Measurements from ENCODE around the gene QRICH1. TPM values are rescaled to one million over a fixed set of nuclear protein-coding genes. Genes with fewer than 3 reads are reported as not detected.

The QRICH1 gene
- total and polyA plus RNA-seq, 2 of the 13 experiments (the other 11 are each of a cell fraction or from before 2014, with no cell fraction given): 52.6 to 102 TPM

- Histone ChIP-seq H3K36me3 (replicated peaks in 1 of 2; ENCODE audit: control insufficient read depth in 1 of 2, insufficient read depth in 2 of 2, low read length in 2 of 2) (no peaks in the 10 kb centered on the region), H3K27me3 (ENCODE audit: control insufficient read depth in 1 of 2, insufficient read depth in 2 of 2, low read length in 2 of 2) (no peaks in the 10 kb centered on the region), H3K4me3 (replicated peaks in 1 of 3; ENCODE audit: insufficient read depth in 1 of 3, low read depth in 2 of 3, low read length in 3 of 3) (no peak overlapping the region), H3K4me2 (ENCODE audit: low read depth, low read length) (peak overlapping the region; percentile 59), H3K4me1 (ENCODE audit: insufficient read depth, low read length) (peaks cover 74% of the 10 kb centered on the region), H3K79me2 (ENCODE audit: insufficient read depth, low read length) (no peaks in the 10 kb centered on the region), H3K27ac (ENCODE audit: extremely low read length, insufficient read depth, low read length) (no peak overlapping the region), H3K9ac (ENCODE audit: insufficient read depth, low read depth, low read length) (no peak overlapping the region), H2AFZ (ENCODE audit: low read length) (no peak overlapping the region), H3K9me3 (ENCODE audit: low read length) (no peaks in the 10 kb centered on the region), H4K20me1 (ENCODE audit: insufficient read depth, low read length) (no peaks in the 10 kb centered on the region)
- WGBS (ENCODE audit: low lambda C conversion rate): 45% methylated on average over 3 of the region's 8 CpGs
- POLR2A ChIA-PET: interaction anchor here (1.1 to 2.9 kb wide), 2 partner anchors 8 to 30 kb away, joined by 5 to 26 read pairs; partner anchors contain the start of genes IMPDH2 and WDR6
- ATAC-seq (peak; percentile 19; the same call in 2 of the 3 replicates), FAIRE-seq (no peak), DNase-seq (ENCODE audit: low spot score) (no peak)
- no TSS peak for BruUV-seq (replicated peaks)
- CTCF ChIA-PET (ENCODE audit: low intra/inter-chr PET ratio, low total read pairs): no interaction called here
- in situ Hi-C loops (cut with HindIII; ENCODE audit: extremely low pct_ligation_motif_present, low pct_unique_long_range_greater_than_20kb) (no loop called here), intact Hi-C loops (cut with micrococcal nuclease; ENCODE audit: unreplicated experiment) (no loop called here)
- TF ChIP-seq AHR (CRISPR knock-in tag; IDR thresholded peaks at IDR 0.05) (no peak), ONECUT2 (CRISPR knock-in tag; IDR thresholded peaks at IDR 0.05) (no peak), TCF7L2 (IDR thresholded peaks at IDR 0.05; ENCODE audit: low read depth, low read length) (no peak), BHLHE40 (IDR thresholded peaks at IDR 0.05; ENCODE audit: low read length) (no peak), ZBTB1 (CRISPR knock-in tag; IDR thresholded peaks at IDR 0.05; ENCODE audit: borderline replicate concordance) (no peak), NFKBIZ (CRISPR knock-in tag; IDR thresholded peaks at IDR 0.05) (no peak), ZFP91 (CRISPR knock-in tag; IDR thresholded peaks at IDR 0.05; ENCODE audit: borderline replicate concordance) (no peak), ZNF674 (CRISPR knock-in tag; IDR thresholded peaks at IDR 0.05; ENCODE audit: low read depth) (no peak), ZBTB8A (CRISPR knock-in tag; IDR thresholded peaks at IDR 0.05; ENCODE audit: borderline replicate concordance, low read depth) (no peak), FOXJ3 (CRISPR knock-in tag; IDR thresholded peaks at IDR 0.05; ENCODE audit: borderline replicate concordance) (no peak), MAFK (conservative IDR thresholded peaks at IDR 0.05 in 1 of 2, IDR thresholded peaks at IDR 0.05 in 1 of 2; ENCODE audit: low read length in 2 of 2) (peak; percentile 81 to 87), TCF7 (IDR thresholded peaks at IDR 0.05; ENCODE audit: low read depth) (no peak), MAFF (IDR thresholded peaks at IDR 0.05; ENCODE audit: low read depth, low read length) (peak; percentile 73), ZNF574 (CRISPR knock-in tag; IDR thresholded peaks at IDR 0.05) (peak; percentile 35; the same call in 1 of the 2 replicates)
Measured at GRCh38 chr3:48999085-48999858, 94.6 kb downstream of the QRICH1 start.

All from HepG2 (cell line).